IgD-negative memory B cell (primary cell): ENCODE results near the gene NAALADL2. TPM values are rescaled to one million over a fixed set of nuclear protein-coding genes. Genes with fewer than 3 reads are reported as not detected.
"Not testable (repeated sequence)": the region's sequence is repeated elsewhere in the genome, so short reads cannot be mapped to it uniquely, and the experiment has no call there.

ENCODE experiments used
- H3K27ac Mint-ChIP-seq, 3 donors: one replicate each; pipeline ENCODE4 v1.8.0; 2020 to 2022; ENCODE audit warnings: mild to moderate bottlenecking in 3 of 3, mixed read lengths in 3 of 3, moderate library complexity in 1 of 3
- H3K27me3 Mint-ChIP-seq: one replicate; pipeline ENCODE4 v1.8.0; 2021; ENCODE audit warnings: mixed read lengths
- H3K36me3 Mint-ChIP-seq: one replicate; pipeline ENCODE4 v1.8.0; 2020; ENCODE audit warnings: mild to moderate bottlenecking, mixed read lengths
- H3K4me1 Mint-ChIP-seq, 3 donors: one replicate each; pipeline ENCODE4 v1.8.0; 2020 to 2022; ENCODE audit warnings: mixed read lengths in 3 of 3, mild to moderate bottlenecking in 1 of 3
- H3K4me3 Mint-ChIP-seq, 4 donors: one replicate each; pipeline ENCODE4 v1.8.0; 2020 to 2022; ENCODE audit warnings: mild to moderate bottlenecking in 4 of 4, mixed read lengths in 4 of 4, moderate library complexity in 3 of 4
- H3K9me3 Mint-ChIP-seq, 3 donors: one replicate each; pipeline ENCODE4 v1.8.0; 2020 to 2021; ENCODE audit warnings: mixed read lengths in 3 of 3, mild to moderate bottlenecking in 1 of 3
- polyA plus RNA-seq: library from polyadenylated mRNA; unstranded; fragments of 300-500 nt; fragmentation: Illumina TruSeq; gene quantifications from one replicate; pipeline ENCODE4 v1.2.3, GENCODE V29; 2021

Gene NAALADL2
- polyA plus RNA-seq, 1 donor from 2014 or later: not detected

- Mint-ChIP-seq H3K27ac (no peak overlapping the region), H3K4me1 (no peaks in the 10 kb centered on the region), H3K36me3 (peaks cover 2% of the 10 kb centered on the region), H3K4me3 (no peak overlapping the region), H3K27me3 (no peaks in the 10 kb centered on the region), H3K9me3 (peaks cover 0 to 3% (median 2%) of the 10 kb centered on the region in 3 donors)
Observed at GRCh38 chr3:175421902-175422301, 562.8 kb downstream of the NAALADL2 start.

GRCh38 chr3:175422744-175423143 is 563.6 kb downstream of the NAALADL2 start:
- H3K27me3 Mint-ChIP-seq: no peaks in the 10 kb centered on the region
- H3K4me3 Mint-ChIP-seq: no peak overlapping the region
- H3K36me3 Mint-ChIP-seq: peaks cover 2% of the 10 kb centered on the region
- H3K4me1 Mint-ChIP-seq: no peaks in the 10 kb centered on the region
- peaks cover 0 to 3% (median 1%) of the 10 kb centered on the region in 3 donors for H3K9me3 Mint-ChIP-seq
- H3K27ac Mint-ChIP-seq: no peak overlapping the region

GRCh38 chr3:175423848-175424247 is 564.7 kb downstream of the NAALADL2 start:
- H3K4me1 Mint-ChIP-seq, H3K27ac Mint-ChIP-seq, H3K9me3 Mint-ChIP-seq, H3K27me3 Mint-ChIP-seq, H3K4me3 Mint-ChIP-seq, H3K36me3 Mint-ChIP-seq: not testable (repeated sequence)

- no peaks in the 10 kb centered on the region for H3K4me1 Mint-ChIP-seq
- H3K4me3 Mint-ChIP-seq: no peak overlapping the region
- H3K27me3 Mint-ChIP-seq: no peaks in the 10 kb centered on the region
- no peaks in the 10 kb centered on the region for H3K9me3 Mint-ChIP-seq
- H3K36me3 Mint-ChIP-seq: no peaks in the 10 kb centered on the region
- no peak overlapping the region for H3K27ac Mint-ChIP-seq
Observed at GRCh38 chr3:175426805-175427204, 567.7 kb downstream of the NAALADL2 start.

GRCh38 chr3:175428466-175428865 is 569.3 kb downstream of the NAALADL2 start:
- Mint-ChIP-seq H3K27me3 (no peaks in the 10 kb centered on the region), H3K9me3 (no peaks in the 10 kb centered on the region), H3K4me1 (no peaks in the 10 kb centered on the region), H3K36me3 (no peaks in the 10 kb centered on the region), H3K27ac (no peak overlapping the region), H3K4me3 (no peak overlapping the region)

- no peak overlapping the region for H3K27ac Mint-ChIP-seq
- no peak overlapping the region for H3K4me3 Mint-ChIP-seq
- H3K36me3 Mint-ChIP-seq: no peaks in the 10 kb centered on the region
- no peaks in the 10 kb centered on the region for H3K9me3 Mint-ChIP-seq
- H3K4me1 Mint-ChIP-seq: no peaks in the 10 kb centered on the region
- H3K27me3 Mint-ChIP-seq: no peaks in the 10 kb centered on the region
Observed at GRCh38 chr3:175430983-175431773, 572.0 kb downstream of the NAALADL2 start.

- H3K4me1 Mint-ChIP-seq: no peaks in the 10 kb centered on the region
- H3K27ac Mint-ChIP-seq: no peak overlapping the region
- H3K9me3 Mint-ChIP-seq: no peaks in the 10 kb centered on the region
- H3K27me3 Mint-ChIP-seq: no peaks in the 10 kb centered on the region
- H3K36me3 Mint-ChIP-seq: no peaks in the 10 kb centered on the region
- H3K4me3 Mint-ChIP-seq: no peak overlapping the region
Observed at GRCh38 chr3:175432376-175433025, 573.4 kb downstream of the NAALADL2 start.

- Mint-ChIP-seq H3K4me3 (no peak overlapping the region), H3K27ac (no peak overlapping the region), H3K9me3 (peaks cover 0 to under 1% (median 0%) of the 10 kb centered on the region in 3 donors), H3K36me3 (no peaks in the 10 kb centered on the region), H3K4me1 (no peaks in the 10 kb centered on the region), H3K27me3 (no peaks in the 10 kb centered on the region)
Observed at GRCh38 chr3:175433026-175433674, 574.0 kb downstream of the NAALADL2 start.

- H3K9me3 Mint-ChIP-seq: peaks cover 0 to 7% (median 3%) of the 10 kb centered on the region in 3 donors
- no peak overlapping the region for H3K4me3 Mint-ChIP-seq
- no peaks in the 10 kb centered on the region for H3K27me3 Mint-ChIP-seq
- no peak overlapping the region for H3K27ac Mint-ChIP-seq
- peaks cover 1% of the 10 kb centered on the region for H3K36me3 Mint-ChIP-seq
- no peaks in the 10 kb centered on the region for H3K4me1 Mint-ChIP-seq
Observed at GRCh38 chr3:175434561-175434960, 575.4 kb downstream of the NAALADL2 start.

- H3K27ac Mint-ChIP-seq: no peak overlapping the region
- H3K4me1 Mint-ChIP-seq: no peaks in the 10 kb centered on the region
- peaks cover 5% of the 10 kb centered on the region for H3K36me3 Mint-ChIP-seq
- H3K9me3 Mint-ChIP-seq: peaks cover 2 to 16% (median 4%) of the 10 kb centered on the region in 3 donors
- no peak overlapping the region for H3K4me3 Mint-ChIP-seq
- no peaks in the 10 kb centered on the region for H3K27me3 Mint-ChIP-seq
Observed at GRCh38 chr3:175443682-175444081, 584.5 kb downstream of the NAALADL2 start.

GRCh38 chr3:175445741-175446140 is 586.6 kb downstream of the NAALADL2 start:
- Mint-ChIP-seq H3K27me3 (no peaks in the 10 kb centered on the region), H3K4me3 (no peak overlapping the region), H3K36me3 (no peaks in the 10 kb centered on the region), H3K27ac (no peak overlapping the region), H3K4me1 (no peaks in the 10 kb centered on the region), H3K9me3 (peaks cover 0 to 13% (median 0%) of the 10 kb centered on the region in 3 donors)

- no peaks in the 10 kb centered on the region for H3K4me1 Mint-ChIP-seq
- H3K36me3 Mint-ChIP-seq: no peaks in the 10 kb centered on the region
- H3K27me3 Mint-ChIP-seq: no peaks in the 10 kb centered on the region
- no peak overlapping the region for H3K4me3 Mint-ChIP-seq
- H3K27ac Mint-ChIP-seq: no peak overlapping the region
- peaks cover under 1 to 13% (median 2%) of the 10 kb centered on the region in 3 donors for H3K9me3 Mint-ChIP-seq
Observed at GRCh38 chr3:175447521-175447920, 588.4 kb downstream of the NAALADL2 start.

- no peaks in the 10 kb centered on the region for H3K36me3 Mint-ChIP-seq
- H3K9me3 Mint-ChIP-seq: peaks cover 0 to 6% (median 3%) of the 10 kb centered on the region in 3 donors
- H3K27ac Mint-ChIP-seq: no peak overlapping the region
- H3K4me1 Mint-ChIP-seq: no peaks in the 10 kb centered on the region
- H3K4me3 Mint-ChIP-seq: no peak overlapping the region
- no peaks in the 10 kb centered on the region for H3K27me3 Mint-ChIP-seq
Observed at GRCh38 chr3:175453361-175453760, 594.2 kb downstream of the NAALADL2 start.

- peaks cover 3 to 9% (median 7%) of the 10 kb centered on the region in 3 donors for H3K9me3 Mint-ChIP-seq
- no peaks in the 10 kb centered on the region for H3K36me3 Mint-ChIP-seq
- H3K27ac Mint-ChIP-seq: no peak overlapping the region
- H3K4me1 Mint-ChIP-seq: no peaks in the 10 kb centered on the region
- no peaks in the 10 kb centered on the region for H3K27me3 Mint-ChIP-seq
- H3K4me3 Mint-ChIP-seq: no peak overlapping the region
Observed at GRCh38 chr3:175456466-175456865, 597.3 kb downstream of the NAALADL2 start.

GRCh38 chr3:175457301-175457700 is 598.2 kb downstream of the NAALADL2 start:
- Mint-ChIP-seq H3K27ac (no peak overlapping the region), H3K9me3 (peaks cover 3 to 9% (median 7%) of the 10 kb centered on the region in 3 donors), H3K4me1 (no peaks in the 10 kb centered on the region), H3K4me3 (no peak overlapping the region), H3K27me3 (no peaks in the 10 kb centered on the region), H3K36me3 (no peaks in the 10 kb centered on the region)
